HEK293 (cell line): Measurements from ENCODE around the gene MKKS.

ENCODE experiments used
- CTCF ChIA-PET: fragments of 350-600 bp; formaldehyde crosslinking; extraction: SDS; loops from one replicate; lab custom pipeline; 2021; ENCODE audit warnings: antibody characterized with exemption; lab: Yijun Ruan, JAX
- POLR2A ChIA-PET: fragments of 300-600 bp; formaldehyde crosslinking; extraction: SDS; loops from one replicate; lab custom pipeline; 2020; ENCODE audit warnings: antibody characterized with exemption, inconsistent platforms; lab: Yijun Ruan, JAX
- H3K27ac ChIP-seq: fragments of 200-500 bp; sonication (Bioruptor generic); 2 replicates; pipeline ENCODE4 v1.5.1; 2014; ENCODE audit warnings: low read depth, low read length, control low read depth, inconsistent platforms; ENCODE audit errors: extremely low read depth
- H3K36me3 ChIP-seq, 2 experiments: fragments of 200-500 bp in 1 of 2; sonication (Bioruptor generic) in 1 of 2; 1 replicate in 1 of 2; 2 replicates in 1 of 2; pipeline ENCODE4 v1.5.1; 2014 to 2017; ENCODE audit warnings: inconsistent platforms in 2 of 2, low read length in 2 of 2; ENCODE audit not compliant: control insufficient read depth in 2 of 2, insufficient read depth in 1 of 2
- H3K4me1 ChIP-seq: fragments of 200-500 bp; sonication (Bioruptor generic); 2 replicates; pipeline ENCODE4 v1.5.1; 2014; ENCODE audit warnings: mild to moderate bottlenecking, low read length, inconsistent platforms; ENCODE audit not compliant: control insufficient read depth, insufficient read depth
- H3K4me3 ChIP-seq: 2 replicates; pipeline ENCODE4 v1.5.1; 2011; ENCODE audit warnings: low read depth, mild to moderate bottlenecking, control low read depth, low read length, moderate library complexity
- H3K9me3 ChIP-seq: fragments of 200-500 bp; sonication (Bioruptor generic); 2 replicates; pipeline ENCODE4 v1.5.1; 2014; ENCODE audit warnings: low read depth, low read length, inconsistent platforms; ENCODE audit not compliant: control insufficient read depth, insufficient read depth
- EGR2 ChIP-seq: fragments of 450-650 bp; formaldehyde crosslinking; IDR thresholded peaks from 2 replicates; pipeline ENCODE4 v1.5.1; 2016; ENCODE audit warnings: low read depth, missing biosample characterization, missing genetic modification characterization
- KLF1 ChIP-seq: fragments of 450-650 bp; formaldehyde crosslinking; IDR thresholded peaks from 2 replicates; pipeline ENCODE4 v1.5.1; 2016; ENCODE audit warnings: missing biosample characterization, missing genetic modification characterization
- KLF9 ChIP-seq: fragments of 450-650 bp; formaldehyde crosslinking; IDR thresholded peaks from 2 replicates; pipeline ENCODE4 v1.5.1; 2016; ENCODE audit warnings: missing biosample characterization, missing genetic modification characterization, low read depth
- OVOL3 ChIP-seq: fragments of 450-650 bp; formaldehyde crosslinking; IDR thresholded peaks from 2 replicates; pipeline ENCODE4 v1.5.1; 2016; ENCODE audit warnings: missing biosample characterization, missing genetic modification characterization
- PRDM1 ChIP-seq: fragments of 450-650 bp; formaldehyde crosslinking; IDR thresholded peaks from 2 replicates; pipeline ENCODE4; 2016; ENCODE audit warnings: missing biosample characterization, missing genetic modification characterization
- SP3 ChIP-seq: fragments of 450-650 bp; formaldehyde crosslinking; IDR thresholded peaks from 2 replicates; pipeline ENCODE4 v1.5.1; 2016; ENCODE audit warnings: missing biosample characterization, missing genetic modification characterization
- TRIM28 ChIP-seq: IDR thresholded peaks from 2 replicates; pipeline ENCODE4 v1.6.1; 2011; ENCODE audit warnings: low read length, control low read depth, borderline replicate concordance
- WT1 ChIP-seq: fragments of 450-650 bp; formaldehyde crosslinking; IDR thresholded peaks from 2 replicates; pipeline ENCODE4 v1.5.1; 2016; ENCODE audit warnings: missing biosample characterization, missing genetic modification characterization
- YY2 ChIP-seq: fragments of 450-650 bp; formaldehyde crosslinking; IDR thresholded peaks from 2 replicates; pipeline ENCODE4 v1.5.1; 2016; ENCODE audit warnings: missing biosample characterization, missing genetic modification characterization
- ZBTB1 ChIP-seq: fragments of 450-650 bp; formaldehyde crosslinking; IDR thresholded peaks from 2 replicates; pipeline ENCODE4 v1.5.1; 2016; ENCODE audit warnings: missing biosample characterization, missing genetic modification characterization
- ZBTB20 ChIP-seq: fragments of 450-650 bp; formaldehyde crosslinking; IDR thresholded peaks from 2 replicates; pipeline ENCODE4 v1.5.1; 2016; ENCODE audit warnings: missing biosample characterization, missing genetic modification characterization
- ZBTB6 ChIP-seq: fragments of 450-650 bp; formaldehyde crosslinking; IDR thresholded peaks from 2 replicates; pipeline ENCODE4 v1.5.1; 2017; ENCODE audit warnings: missing biosample characterization, missing genetic modification characterization
- ZEB2 ChIP-seq: fragments of 450-650 bp; formaldehyde crosslinking; IDR thresholded peaks from 2 replicates; pipeline ENCODE4 v1.5.1; 2016; ENCODE audit warnings: missing biosample characterization, missing genetic modification characterization
- ZFP41 ChIP-seq: fragments of 450-650 bp; formaldehyde crosslinking; IDR thresholded peaks from 2 replicates; pipeline ENCODE4 v1.5.1; 2016; ENCODE audit warnings: missing biosample characterization, missing genetic modification characterization, borderline replicate concordance
- ZIC2 ChIP-seq: fragments of 450-650 bp; formaldehyde crosslinking; IDR thresholded peaks from 2 replicates; pipeline ENCODE4 v1.5.1; 2016; ENCODE audit warnings: missing biosample characterization, missing genetic modification characterization
- ZNF133 ChIP-seq: fragments of 450-650 bp; formaldehyde crosslinking; IDR thresholded peaks from 2 replicates; pipeline ENCODE4 v1.5.1; 2016; ENCODE audit warnings: missing biosample characterization, missing genetic modification characterization
- ZNF157 ChIP-seq: fragments of 450-650 bp; formaldehyde crosslinking; IDR thresholded peaks from 2 replicates; pipeline ENCODE4 v1.5.1; 2016; ENCODE audit warnings: missing biosample characterization, missing genetic modification characterization
- ZNF169 ChIP-seq: fragments of 450-650 bp; formaldehyde crosslinking; IDR thresholded peaks from 2 replicates; pipeline ENCODE4 v1.5.1; 2016; ENCODE audit warnings: missing biosample characterization, missing genetic modification characterization
- ZNF18 ChIP-seq: fragments of 450-650 bp; formaldehyde crosslinking; IDR thresholded peaks from 2 replicates; pipeline ENCODE4 v1.5.1; 2016; ENCODE audit warnings: missing biosample characterization, missing genetic modification characterization
- ZNF302 ChIP-seq: fragments of 450-650 bp; formaldehyde crosslinking; IDR thresholded peaks from 2 replicates; pipeline ENCODE4 v1.5.1; 2016; ENCODE audit warnings: missing biosample characterization, missing genetic modification characterization, low read depth
- ZNF354C ChIP-seq: fragments of 450-650 bp; formaldehyde crosslinking; IDR thresholded peaks from 2 replicates; pipeline ENCODE4 v1.5.1; 2016; ENCODE audit warnings: missing biosample characterization, missing genetic modification characterization, low read depth, borderline replicate concordance
- ZNF514 ChIP-seq: fragments of 450-650 bp; formaldehyde crosslinking; IDR thresholded peaks from 2 replicates; pipeline ENCODE4 v1.5.1; 2016; ENCODE audit warnings: missing biosample characterization, missing genetic modification characterization
- ZNF518A ChIP-seq: fragments of 450-650 bp; formaldehyde crosslinking; conservative IDR thresholded peaks from 2 replicates; pipeline ENCODE4 v1.5.1; 2016; ENCODE audit warnings: low read depth, missing biosample characterization, missing genetic modification characterization
- ZNF549 ChIP-seq: fragments of 450-650 bp; IDR thresholded peaks from 2 replicates; pipeline ENCODE4 v1.5.1; 2018; ENCODE audit warnings: missing biosample characterization, missing genetic modification characterization, mild to moderate bottlenecking, inconsistent platforms, moderate library complexity
- ZNF580 ChIP-seq: fragments of 450-650 bp; formaldehyde crosslinking; IDR thresholded peaks from 2 replicates; pipeline ENCODE4 v1.5.1; 2016; ENCODE audit warnings: missing biosample characterization, missing genetic modification characterization
- ZNF596 ChIP-seq: fragments of 450-650 bp; IDR thresholded peaks from 2 replicates; pipeline ENCODE4 v1.5.0; 2018; ENCODE audit warnings: missing biosample characterization, mild to moderate bottlenecking, missing genetic modification characterization, moderate library complexity
- ZNF623 ChIP-seq: fragments of 450-650 bp; formaldehyde crosslinking; IDR thresholded peaks from 2 replicates; pipeline ENCODE4 v1.5.1; 2016; ENCODE audit warnings: missing biosample characterization, missing genetic modification characterization
- ZNF704 ChIP-seq: fragments of 450-650 bp; formaldehyde crosslinking; IDR thresholded peaks from 2 replicates; pipeline ENCODE4 v1.5.1; 2016; ENCODE audit warnings: missing biosample characterization, missing genetic modification characterization
- ZNF768 ChIP-seq: fragments of 450-650 bp; formaldehyde crosslinking; IDR thresholded peaks from 2 replicates; pipeline ENCODE4 v1.5.1; 2018; ENCODE audit warnings: missing biosample characterization, mild to moderate bottlenecking, missing genetic modification characterization
- ZNF843 ChIP-seq: fragments of 450-650 bp; formaldehyde crosslinking; IDR thresholded peaks from 2 replicates; pipeline ENCODE4 v1.5.1; 2016; ENCODE audit warnings: missing biosample characterization, missing genetic modification characterization
- ZSCAN30 ChIP-seq: fragments of 450-650 bp; IDR thresholded peaks from 2 replicates; pipeline ENCODE4 v1.5.1; 2018; ENCODE audit warnings: missing biosample characterization, mild to moderate bottlenecking, missing genetic modification characterization, moderate library complexity

The MKKS gene

GRCh38 chr20:10470276-10470675, 36.3 kb upstream of the MKKS start:
- H3K4me3 ChIP-seq: no peak overlapping the region
- POLR2A ChIA-PET: no interaction called here
- H3K4me1 ChIP-seq: no peaks in the 10 kb centered on the region
- no peaks in the 10 kb centered on the region for H3K9me3 ChIP-seq
- CTCF ChIA-PET: interaction anchor here (1.9 kb wide), 1 partner anchor 67 kb away, joined by 5 read pairs; no protein-coding TSS in a partner anchor
- TF ChIP-seq YY2 (tag by site-specific recombination): no peak
- TF ChIP-seq ZNF580: no peak
- TF ChIP-seq ZNF518A (tag by site-specific recombination): no peak
- TF ChIP-seq TRIM28: no peak
- TF ChIP-seq KLF1 (tag by site-specific recombination): no peak
- no peak for TF ChIP-seq EGR2 (tag by site-specific recombination)
- TF ChIP-seq ZNF302 (tag by site-specific recombination): no peak
- TF ChIP-seq WT1: no peak
- no peak for TF ChIP-seq ZNF354C (tag by site-specific recombination)
- TF ChIP-seq ZNF596 (tag by site-specific recombination): no peak
- TF ChIP-seq ZFP41 (tag by site-specific recombination): no peak
- no peak for TF ChIP-seq PRDM1 (tag by site-specific recombination)
- TF ChIP-seq ZBTB1 (tag by site-specific recombination): no peak
- no peak for TF ChIP-seq ZEB2 (tag by site-specific recombination)
- TF ChIP-seq ZNF169 (tag by site-specific recombination): no peak
- TF ChIP-seq ZBTB20 (tag by site-specific recombination): no peak
- TF ChIP-seq ZNF768: no peak
- TF ChIP-seq KLF9 (tag by site-specific recombination): no peak
- no peak for TF ChIP-seq ZSCAN30
- H3K27ac ChIP-seq: no peak overlapping the region
- no peaks in the 10 kb centered on the region for H3K36me3 ChIP-seq

GRCh38 chr20:10469599-10469998, 35.6 kb upstream of the MKKS start:
- CTCF ChIA-PET: interaction anchor here (1.0 to 1.2 kb wide), 2 partner anchors 10 to 67 kb away, joined by 4 to 5 read pairs; no protein-coding TSS in a partner anchor
- H3K36me3 ChIP-seq: no peaks in the 10 kb centered on the region
- H3K9me3 ChIP-seq: no peaks in the 10 kb centered on the region
- POLR2A ChIA-PET: no interaction called here
- no peak overlapping the region for H3K27ac ChIP-seq
- H3K4me1 ChIP-seq: no peaks in the 10 kb centered on the region
- H3K4me3 ChIP-seq: no peak overlapping the region
- TF ChIP-seq SP3 (tag by site-specific recombination): no peak
- no peak for TF ChIP-seq OVOL3 (tag by site-specific recombination)
- no peak for TF ChIP-seq ZNF133 (tag by site-specific recombination)
- no peak for TF ChIP-seq ZNF549
- no peak for TF ChIP-seq ZNF704 (tag by site-specific recombination)
- TF ChIP-seq ZNF157 (tag by site-specific recombination): no peak
- TF ChIP-seq ZNF623 (tag by site-specific recombination): no peak
- no peak for TF ChIP-seq ZBTB6 (tag by site-specific recombination)
- no peak for TF ChIP-seq ZNF514 (tag by site-specific recombination)
- TF ChIP-seq ZIC2: peak; percentile 45; the same call in 1 of the 2 replicates
- no peak for TF ChIP-seq ZNF843 (tag by site-specific recombination)
- TF ChIP-seq ZNF18 (tag by site-specific recombination): no peak
